Measurements from ENCODE around the gene SLC39A8.
A peak's percentile ranks its signal among the peaks of the same experiment; 100 is the strongest.
"Not testable (repeated sequence)": the region's sequence is repeated elsewhere in the genome, so short reads cannot be mapped to it uniquely, and the experiment has no call there.

SLC39A8 gene

DNA sequence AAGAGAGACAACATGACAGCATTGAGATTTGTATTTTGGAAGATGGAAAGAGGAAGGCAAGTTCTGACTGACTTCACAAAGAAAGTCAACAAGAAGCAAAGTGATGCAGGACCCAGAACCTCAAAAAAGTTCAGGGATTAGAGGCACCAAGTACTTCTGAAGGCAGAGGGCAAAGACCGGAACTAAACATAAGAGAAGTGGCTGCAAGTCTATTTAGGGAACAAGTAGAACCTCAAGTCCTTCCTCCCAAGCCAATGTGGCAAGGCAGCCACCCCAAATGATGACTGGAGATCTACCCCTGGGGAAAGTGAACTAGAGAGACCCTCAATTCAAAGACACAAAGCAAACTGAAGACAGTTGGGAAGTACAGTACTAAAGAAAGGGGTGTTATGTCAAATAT, 46.6 kb downstream of the SLC39A8 start:
- DNase-seq: no peak

DNA sequence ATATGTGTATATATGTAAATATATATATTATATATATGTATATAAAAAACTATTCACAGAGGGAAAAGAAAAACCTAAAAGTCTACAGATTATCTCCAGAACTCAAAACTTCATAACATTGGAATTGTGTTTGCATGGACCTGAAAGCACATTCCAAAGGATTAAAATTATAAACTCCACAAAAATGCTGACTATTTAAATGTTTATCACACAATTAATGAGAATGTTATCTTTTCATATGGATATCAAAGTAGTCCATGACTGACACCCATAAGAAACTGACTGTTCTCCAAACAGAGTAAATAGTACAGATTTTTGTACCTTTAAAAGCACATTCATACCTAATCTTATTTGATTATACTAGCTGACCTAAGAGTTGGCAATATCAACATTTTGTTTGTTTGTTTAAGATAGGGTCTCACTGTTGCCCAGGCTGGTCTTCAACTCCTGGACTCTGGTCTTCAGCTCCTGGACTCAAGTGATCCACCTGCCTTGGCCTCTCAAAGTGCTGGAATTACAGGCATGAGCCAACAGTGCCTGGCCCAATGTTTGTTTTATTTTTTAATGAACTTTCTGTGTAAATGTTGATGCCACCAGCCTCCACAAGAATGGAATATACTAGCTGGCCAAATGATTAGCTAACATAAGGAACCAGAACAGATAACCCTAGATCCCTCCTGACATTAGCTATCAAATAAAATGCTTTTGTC, 50.0 kb downstream of the SLC39A8 start:
- DNase-seq: no peak

DNA sequence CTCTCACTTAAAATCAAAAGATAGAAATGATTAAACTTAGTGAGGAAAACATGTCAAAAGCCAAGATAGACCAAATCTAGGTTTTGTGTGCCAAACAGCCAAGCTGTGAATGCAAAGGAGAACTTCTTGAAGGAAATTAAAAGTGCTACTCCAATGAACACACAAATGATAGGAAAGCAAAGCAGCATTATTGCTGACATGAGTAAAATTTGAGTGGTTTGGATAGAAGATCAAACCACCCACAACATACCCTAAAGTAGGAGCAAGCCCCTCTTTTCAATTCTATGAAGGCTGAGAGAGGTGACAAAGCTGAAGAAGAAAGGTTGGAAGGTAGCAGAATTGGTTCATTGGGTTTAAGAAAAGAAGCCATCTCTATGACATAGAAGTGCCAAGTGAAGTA, 56.8 kb downstream of the SLC39A8 start:
- no peak for DNase-seq

DNA sequence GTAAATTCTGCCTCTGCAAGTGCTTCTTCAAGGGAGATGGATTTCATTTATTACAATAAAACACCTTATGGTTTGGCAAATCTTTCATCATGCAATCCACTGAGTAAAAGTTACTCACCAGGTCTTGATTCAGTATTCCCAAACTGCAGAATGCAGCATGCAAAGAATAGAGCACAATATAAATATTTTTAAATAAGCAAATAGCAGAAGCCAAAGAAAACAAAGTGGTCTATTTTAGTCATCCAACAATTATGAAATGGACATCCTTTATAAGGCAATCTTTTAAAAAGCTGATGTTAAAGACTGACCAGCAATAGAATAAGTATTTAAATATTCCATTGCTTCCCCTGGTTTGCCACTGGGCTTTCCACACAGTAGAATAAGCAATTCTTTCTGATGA, 59.5 kb downstream of the SLC39A8 start:
- DNase-seq: no peak

DNA sequence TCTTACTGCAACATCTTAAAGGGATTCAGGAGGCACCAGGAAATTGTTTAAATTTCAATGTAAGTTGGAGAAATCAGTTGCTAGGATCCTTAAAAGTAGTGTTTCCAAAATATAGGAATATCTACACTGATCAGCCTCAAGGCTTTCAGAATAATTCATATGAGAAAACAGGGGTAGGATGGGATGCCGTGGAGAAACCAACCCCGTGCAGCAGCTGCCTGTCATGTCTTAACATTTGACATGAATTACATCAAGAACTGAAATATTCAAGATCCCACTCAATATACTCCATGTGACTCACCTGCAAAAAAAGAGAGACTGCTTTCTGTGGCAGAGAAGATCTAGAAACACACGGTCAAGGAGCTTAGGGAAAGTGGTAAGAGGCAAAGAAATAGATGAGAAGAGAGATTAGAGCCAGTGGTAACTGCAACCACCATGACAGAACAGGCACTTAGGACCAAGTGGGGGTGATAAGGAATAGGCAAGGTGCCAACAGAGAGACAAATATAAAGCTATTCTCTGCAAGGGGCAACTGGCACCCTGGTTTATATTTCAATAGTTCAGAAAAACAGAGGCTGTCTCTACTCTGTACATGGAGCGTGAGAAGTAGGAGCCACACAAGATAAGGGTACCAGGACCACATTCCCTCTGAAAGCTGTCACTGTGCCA, 64.0 kb downstream of the SLC39A8 start:
- DNase-seq: no peak

DNA sequence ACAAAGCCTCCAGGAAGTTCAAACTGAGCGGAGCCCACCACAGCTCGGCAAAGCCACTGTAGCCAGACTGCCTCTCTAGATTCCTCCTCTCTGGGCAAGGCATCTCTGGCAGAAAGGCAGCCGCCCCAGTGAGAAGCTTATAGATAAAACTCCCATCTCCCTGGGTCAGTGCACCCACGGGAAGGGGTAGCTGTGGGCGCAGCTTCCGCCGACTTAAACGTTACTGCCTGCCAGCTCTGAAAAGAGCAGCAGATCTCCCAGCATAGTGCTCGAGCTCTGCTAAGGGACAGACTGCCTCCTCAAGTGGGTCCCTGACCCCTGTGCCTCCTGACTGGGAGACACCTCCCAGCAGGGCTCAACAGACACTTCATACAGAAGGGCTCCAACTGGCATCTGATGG, 72.0 kb downstream of the SLC39A8 start:
- not testable (repeated sequence) for DNase-seq

DNA sequence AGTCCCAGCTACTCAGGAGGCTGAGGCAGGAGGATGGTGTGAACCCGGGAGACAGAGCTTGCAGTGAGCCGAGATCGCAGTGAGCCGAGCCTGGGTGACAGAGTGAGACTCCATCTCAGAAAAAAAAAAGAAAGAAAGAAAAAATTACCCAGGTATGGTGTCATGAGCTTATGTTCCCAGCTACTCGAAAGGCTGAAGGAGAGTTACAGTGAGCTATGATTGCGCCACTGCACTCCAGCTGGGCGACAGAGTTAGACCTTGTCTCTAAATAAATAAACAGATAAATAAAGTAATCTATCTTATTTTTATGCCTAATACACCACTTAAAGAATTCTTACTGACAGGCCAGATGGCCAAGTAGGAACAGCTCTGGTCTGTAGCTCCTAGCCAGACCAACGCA, 73.0 kb downstream of the SLC39A8 start:
- no peak for DNase-seq

DNA sequence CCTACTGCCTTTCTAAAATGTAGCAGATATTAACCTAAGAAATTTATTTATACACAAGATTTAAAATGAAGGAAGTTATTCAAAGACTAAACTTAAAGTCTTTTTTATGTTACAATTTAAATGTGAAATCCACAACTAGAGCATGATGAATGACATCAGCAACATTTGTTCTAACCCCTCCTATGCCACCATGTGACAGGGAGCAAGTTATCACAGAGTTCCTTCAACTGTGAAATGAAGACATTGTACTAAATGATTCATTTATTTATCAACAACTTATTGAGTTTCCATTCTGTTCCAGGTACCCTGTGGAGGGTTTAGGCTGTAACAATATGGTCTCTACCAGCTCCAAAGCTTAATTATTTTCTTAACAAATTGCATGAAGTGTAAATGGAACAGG, 76.9 kb downstream of the SLC39A8 start:
- DNase-seq: no peak

DNA sequence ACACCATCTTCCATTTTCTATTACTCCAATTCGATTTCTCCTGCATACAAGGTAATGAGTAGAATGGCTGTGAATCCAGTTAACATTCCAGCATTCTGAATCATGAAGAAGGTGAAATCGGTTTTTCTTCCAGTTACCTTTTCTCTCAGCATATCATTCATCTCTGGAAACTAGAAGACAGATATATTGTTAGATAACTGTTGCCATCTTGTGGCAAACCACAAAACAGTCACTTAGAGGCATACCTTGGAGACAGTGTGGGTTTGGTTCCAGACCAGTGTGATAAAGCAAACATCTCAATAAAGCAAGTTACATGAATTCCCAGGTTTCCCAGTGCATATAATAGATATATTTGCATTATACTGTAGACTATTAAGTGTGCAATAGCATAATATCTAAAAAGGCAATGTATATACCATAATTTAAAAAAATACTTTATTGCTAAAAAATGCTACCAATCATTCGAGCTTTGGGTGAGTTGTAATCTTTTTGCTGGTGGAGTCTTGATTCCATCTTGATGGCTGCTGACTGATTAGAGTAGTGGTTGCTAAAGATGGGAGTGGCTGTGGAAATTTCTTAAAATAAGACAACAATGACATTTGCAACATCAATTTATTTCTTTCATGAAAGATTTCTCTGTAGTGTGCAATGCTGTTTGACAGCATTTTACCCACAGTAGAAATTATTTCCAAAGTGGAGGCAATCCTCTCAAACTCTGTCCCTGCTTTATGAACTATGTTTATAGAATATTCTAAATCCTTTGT, 82.1 kb downstream of the SLC39A8 start:
- DNase-seq: peak; percentile 57

DNA sequence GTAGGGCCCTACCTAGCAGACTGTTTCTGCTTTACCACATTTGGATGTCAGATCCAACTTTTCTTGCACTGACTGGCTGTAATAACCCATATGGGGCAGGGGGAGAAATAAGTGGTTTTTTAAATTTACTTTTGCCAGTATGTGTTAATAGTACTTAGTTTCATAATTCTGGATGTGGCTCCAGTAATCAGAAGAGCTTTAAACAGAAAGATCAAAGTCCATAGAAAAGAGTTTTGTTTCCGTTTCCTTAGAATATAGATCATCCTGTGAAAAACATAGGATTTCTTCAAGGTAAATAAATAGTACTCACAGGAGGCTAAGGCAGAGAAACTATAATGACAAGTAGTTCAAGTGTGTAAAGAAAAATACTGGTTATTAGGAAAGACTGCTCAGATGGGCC, 85.6 kb downstream of the SLC39A8 start:
- DNase-seq: no peak

DNA sequence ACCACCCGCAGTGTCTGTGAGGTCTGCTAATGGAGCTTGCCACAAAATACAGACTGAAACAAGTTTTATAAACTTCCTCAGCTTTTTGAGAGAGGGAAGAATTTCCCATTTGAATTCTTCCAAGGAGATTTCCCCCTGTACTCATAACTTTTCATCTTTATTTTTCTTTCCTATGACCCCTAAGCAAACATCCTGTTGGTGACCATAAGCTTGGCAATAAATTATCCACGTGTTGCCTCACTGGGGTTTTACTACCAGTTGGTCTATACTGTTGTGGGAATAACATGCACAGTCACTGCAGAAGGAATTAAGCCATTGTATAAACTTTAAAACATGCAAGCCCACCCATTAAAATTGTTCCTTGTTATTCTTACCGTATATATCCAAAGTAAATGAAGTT, 86.2 kb downstream of the SLC39A8 start:
- DNase-seq: no peak

DNA sequence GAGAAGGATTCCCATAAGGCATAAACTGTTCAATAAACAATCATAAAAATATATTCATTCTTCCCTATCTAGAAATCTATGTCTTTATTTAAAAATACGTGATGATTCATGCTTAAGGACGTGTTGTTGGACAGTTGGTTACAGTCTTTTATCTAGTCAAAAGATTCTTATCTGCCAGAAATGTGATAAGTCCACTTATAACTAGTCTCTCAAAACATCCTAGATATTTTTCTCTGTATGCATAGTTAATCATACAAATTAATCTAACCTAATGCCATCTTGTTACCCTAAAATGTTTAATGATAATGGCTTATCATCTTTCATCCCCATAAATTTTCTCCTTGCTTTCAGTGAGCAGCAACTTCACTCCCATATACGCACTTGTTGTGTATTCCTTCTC, 89.0 kb downstream of the SLC39A8 start:
- no peak for DNase-seq

DNA sequence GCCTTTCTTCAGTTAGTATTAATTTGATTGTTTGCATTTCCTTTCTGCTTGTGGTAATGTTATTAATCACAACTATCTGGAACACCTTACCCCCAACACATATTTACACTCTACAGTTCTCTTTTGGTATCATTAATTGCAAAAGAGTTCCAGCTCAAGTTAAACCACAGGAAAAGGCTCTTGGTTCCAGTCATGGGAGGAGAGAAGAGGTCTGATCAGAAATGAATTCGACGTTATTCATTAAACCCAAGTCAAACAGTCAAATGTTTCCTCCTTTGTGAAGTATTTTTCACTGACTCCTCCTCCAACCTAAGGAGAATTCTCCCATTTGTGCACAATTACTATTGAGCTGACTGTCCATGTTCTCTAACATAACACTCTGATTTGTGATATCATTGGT, 91.4 kb downstream of the SLC39A8 start:
- DNase-seq: no peak

DNA sequence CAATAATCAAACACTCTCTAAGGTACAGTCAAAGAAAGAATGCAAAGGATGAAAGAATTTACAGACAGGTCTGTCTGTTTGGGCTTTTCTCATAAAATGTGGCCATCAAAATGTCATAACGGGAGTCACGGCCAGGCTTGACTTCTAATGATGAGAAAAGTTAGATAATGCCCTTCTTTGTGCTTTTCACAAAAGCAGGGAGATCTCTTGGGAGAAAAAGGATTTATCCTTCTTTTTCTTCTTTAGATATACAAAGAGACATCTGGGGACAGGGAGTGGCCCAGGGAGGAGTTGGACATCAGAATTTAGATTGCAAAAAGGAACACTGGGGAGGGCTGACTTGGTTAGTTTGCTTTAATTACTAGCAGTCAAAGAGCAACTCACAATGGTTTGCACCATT, 93.1 kb downstream of the SLC39A8 start:
- DNase-seq: no peak

DNA sequence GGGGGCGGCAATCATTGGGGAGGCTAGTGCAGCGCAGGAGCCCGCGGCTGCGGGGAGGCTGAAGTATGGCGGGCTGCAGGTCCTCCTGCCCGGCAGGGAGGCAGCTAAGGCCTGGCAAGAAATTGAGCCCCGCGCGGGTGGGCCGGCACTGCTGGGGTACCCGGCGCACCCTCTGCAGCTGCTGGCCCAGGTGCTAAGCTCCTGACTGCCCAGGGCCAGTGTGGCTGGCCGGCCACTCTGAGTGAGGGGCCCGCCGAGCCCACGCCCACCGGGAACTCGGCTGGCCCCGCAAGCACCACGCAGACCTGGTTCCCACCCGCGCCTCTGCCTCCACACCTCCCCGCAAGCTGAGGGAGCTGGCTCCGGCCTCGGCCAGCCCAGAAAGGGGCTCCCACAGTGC, 94.9 kb downstream of the SLC39A8 start:
- DNase-seq: no peak

DNA sequence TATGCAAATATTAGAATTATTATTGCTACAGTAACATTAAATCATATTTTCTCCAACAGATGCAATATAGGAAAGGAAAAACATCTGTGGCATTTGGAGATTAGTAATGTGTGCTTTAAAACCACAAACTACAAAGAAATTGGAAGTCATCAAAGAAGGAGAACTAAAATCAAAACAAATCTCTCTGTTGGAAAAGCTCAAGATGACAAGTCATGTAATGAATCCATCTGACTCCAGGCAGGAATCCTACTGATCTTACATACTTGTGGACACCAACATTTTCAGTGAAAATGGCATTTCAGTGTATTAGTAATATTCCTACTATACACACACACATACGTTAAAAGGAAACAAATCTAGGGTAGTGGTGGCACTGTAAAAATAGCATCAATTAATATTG, 98.2 kb downstream of the SLC39A8 start:
- no peak for DNase-seq

DNA sequence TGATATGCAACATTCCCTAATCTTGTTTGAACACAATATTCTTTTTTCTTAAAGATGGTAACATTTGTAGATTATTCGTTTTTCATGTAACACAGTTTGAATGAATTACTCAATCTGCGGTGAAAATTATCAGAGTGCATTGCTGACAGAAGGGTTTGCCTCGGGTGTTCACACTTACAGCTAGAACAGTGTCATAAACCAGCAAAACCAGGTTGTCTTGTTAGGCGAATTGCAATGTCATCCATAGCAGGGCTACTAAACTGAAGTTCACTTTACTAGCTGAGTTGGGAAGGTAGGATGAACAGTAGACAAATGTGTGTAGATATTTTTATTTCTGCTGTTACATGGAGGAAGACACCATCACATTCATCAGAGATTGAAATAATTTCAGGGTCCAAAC, 98.9 kb downstream of the SLC39A8 start:
- no peak for DNase-seq

DNA sequence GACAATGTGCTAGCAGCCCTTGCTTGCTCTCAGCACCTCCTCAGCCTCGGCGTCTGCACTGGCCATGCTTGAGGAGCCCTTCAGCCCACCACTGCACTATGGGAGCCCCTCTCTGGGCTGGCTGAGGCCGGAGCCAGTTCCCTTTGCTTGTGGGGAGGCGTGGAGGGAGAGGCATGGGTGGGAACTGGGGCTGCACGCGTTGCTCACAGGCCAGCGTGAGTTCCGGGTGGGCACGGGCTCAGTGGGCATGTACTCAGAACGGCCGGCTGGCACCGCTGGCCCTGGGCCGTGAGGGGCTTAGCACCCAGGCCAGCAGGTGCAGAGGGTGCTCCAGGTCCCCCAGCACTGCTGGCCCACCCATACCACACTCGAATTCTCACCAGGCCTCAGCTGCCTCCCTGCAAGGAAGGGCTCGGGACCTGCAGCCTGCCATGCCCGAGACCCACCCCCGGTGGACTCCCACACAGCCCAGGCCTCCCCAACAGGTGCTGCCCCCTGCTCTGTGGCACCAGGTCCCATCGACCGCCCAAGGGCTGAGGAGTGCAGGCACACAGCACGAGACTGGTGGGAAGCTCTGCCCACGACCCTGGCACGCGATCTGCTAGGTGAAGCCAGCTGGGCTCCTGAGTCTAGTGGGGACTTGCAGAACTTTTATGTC, 100.3 kb downstream of the SLC39A8 start:
- DNase-seq: no peak

DNA sequence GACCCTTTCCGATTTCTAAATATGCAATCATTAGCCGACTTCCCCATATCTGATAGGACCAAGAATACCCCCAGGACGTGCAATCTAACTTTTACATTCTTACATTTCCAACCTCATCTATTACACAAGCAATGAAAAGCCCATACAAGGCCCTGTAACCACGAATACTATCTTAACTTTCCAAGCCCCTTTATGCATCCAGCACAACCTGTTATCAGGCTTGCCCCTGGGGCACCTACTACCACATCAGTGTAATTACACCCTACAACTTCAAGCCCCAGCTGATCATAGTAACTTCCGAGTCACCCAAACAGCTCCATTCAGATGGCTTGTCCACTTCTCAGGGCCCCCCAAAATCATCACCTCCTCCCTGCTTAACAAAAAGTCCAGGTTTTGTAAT, 102.0 kb downstream of the SLC39A8 start:
- not testable (repeated sequence) for DNase-seq

DNA sequence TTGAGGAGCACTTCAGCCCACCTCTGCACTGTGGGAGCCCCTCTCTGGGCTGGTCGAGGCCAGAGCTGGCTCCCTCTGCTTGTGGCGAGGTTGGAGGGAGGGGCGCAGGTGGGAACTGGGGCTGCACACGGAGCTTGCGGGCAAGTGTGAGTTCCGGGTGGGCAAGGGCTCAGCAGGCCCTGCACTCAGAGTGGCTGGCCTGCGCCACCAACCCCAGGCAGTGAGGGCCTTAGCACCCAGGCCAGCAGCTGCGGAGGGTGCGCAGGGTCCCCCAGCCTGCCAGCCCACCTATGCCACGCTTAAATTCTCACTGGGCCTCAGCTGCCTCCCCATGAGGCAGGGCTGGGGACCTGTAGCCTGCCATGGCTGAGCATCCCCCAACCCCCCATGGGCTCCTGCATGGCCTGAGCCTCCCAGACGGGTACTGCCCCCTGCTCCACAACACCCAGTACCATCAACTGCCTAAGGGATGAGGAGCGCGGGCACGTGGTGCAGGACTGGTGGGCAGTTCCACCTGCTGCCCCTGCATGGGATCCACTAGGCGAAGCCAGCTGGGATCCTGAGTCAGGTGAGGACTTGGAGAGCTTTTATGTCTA, 110.9 kb downstream of the SLC39A8 start:
- DNase-seq: no peak

DNA sequence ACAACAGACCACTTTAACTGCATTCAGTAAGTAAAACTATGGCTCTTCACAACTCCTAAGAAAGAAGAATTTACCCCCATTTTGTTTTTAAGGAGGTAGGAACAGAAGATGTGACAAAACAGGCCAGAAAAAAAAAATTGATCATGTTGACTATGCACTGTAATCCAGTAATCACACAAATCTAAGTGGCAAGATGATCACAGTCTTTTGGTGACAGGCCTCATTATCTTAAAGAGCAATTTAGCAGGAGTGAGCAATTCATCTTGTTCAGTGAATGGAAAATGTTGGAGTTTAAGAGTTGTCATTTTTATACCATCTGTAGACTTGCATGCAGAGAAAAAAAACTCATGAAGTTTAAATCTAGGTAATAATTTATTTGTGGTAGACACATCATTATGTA, 115.1 kb downstream of the SLC39A8 start:
- peak; percentile 0 for DNase-seq

DNA sequence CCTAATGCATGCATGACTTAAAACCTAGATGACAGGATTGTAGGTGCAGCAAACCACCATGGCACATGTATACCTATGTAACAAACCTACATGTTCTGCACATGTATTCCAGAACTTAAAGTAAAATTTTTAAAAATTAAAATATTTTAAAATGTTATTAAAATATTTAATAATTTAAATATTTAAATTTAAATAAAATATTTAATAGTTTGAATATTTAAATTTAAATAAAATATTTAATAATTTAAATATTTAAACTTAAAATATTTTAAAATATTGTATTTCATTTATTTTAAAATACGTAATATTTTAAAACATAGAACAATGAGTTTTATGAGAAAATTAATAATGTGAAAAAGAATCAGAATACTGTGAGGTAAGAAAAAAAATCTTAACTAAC, 117.9 kb downstream of the SLC39A8 start:
- no peak for DNase-seq

DNA sequence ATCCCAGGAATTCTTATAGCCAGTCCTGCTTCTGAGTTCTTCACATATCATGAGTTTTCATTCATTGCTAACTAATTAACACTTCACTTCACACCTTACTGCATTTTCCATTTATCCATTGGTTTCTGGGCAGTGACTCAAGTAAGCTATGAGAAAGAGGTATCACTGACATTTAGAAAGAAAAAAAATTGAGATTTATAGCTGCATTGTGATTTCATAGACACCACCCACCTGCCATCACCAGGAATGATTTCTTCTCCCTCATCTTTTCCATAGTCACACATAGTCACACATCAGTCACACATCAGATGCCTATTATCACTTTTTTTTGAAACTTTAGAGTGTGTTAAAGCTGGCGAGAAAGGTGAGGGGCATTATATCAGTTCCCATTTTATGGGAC, 121.8 kb downstream of the SLC39A8 start:
- DNase-seq: no peak
